ENCODE data around the gene SLC5A2.
A peak's percentile ranks its signal among the peaks of the same experiment; 100 is the strongest.

Gene SLC5A2

GRCh38 chr16:31504159-31504558 lies 21.2 kb downstream of the SLC5A2 start:
- Histone ChIP-seq H3K79me2 (ENCODE audit: low read length) (peaks cover 25% of the 10 kb centered on the region), H3K9me3 (replicated peaks; ENCODE audit: insufficient read depth, low read length) (no peaks in the 10 kb centered on the region), H3K9ac (ENCODE audit: low read length) (no peak overlapping the region), H3K4me1 (ENCODE audit: low read length) (peaks cover 12% of the 10 kb centered on the region), H3K4me2 (ENCODE audit: low read depth, low read length) (no peak overlapping the region), H4K20me1 (ENCODE audit: insufficient read depth, low read length) (no peaks in the 10 kb centered on the region), H3K36me3 (replicated peaks; ENCODE audit: insufficient read depth, low read length) (no peaks in the 10 kb centered on the region), H3K27me3 (replicated peaks; ENCODE audit: insufficient read depth, low read length) (no peaks in the 10 kb centered on the region), H3F3A (ENCODE audit: insufficient read depth, low read length) (no peaks in the 10 kb centered on the region), H3K27ac (ENCODE audit: low read length) (no peak overlapping the region), H3K9me2 (replicated peaks; ENCODE audit: insufficient read depth, low read length) (no peaks in the 10 kb centered on the region), H2AFZ (ENCODE audit: low read length) (no peak overlapping the region), H3K4me3 (ENCODE audit: low read length) (no peak overlapping the region)
- no peak for TF ChIP-seq CTCF (IDR thresholded peaks at IDR 0.05; ENCODE audit: low read length)
- no peak for TF ChIP-seq EZH2 (optimal IDR thresholded peaks at IDR 0.05; ENCODE audit: low read depth, low read length)
- TF ChIP-seq EZH2phosphoT487 (IDR thresholded peaks at IDR 0.05; ENCODE audit: low read length): no peak
- DNase-seq: no peak

GRCh38 chr16:31505483-31505882 lies 22.6 kb downstream of the SLC5A2 start:
- H3K4me1 ChIP-seq (ENCODE audit: low read length): peaks cover 12% of the 10 kb centered on the region
- H3K9me2 ChIP-seq (replicated peaks; ENCODE audit: insufficient read depth, low read length): no peaks in the 10 kb centered on the region
- H3K4me3 ChIP-seq (ENCODE audit: low read length): no peak overlapping the region
- H3K27me3 ChIP-seq (replicated peaks; ENCODE audit: insufficient read depth, low read length): no peaks in the 10 kb centered on the region
- H3F3A ChIP-seq (ENCODE audit: insufficient read depth, low read length): no peaks in the 10 kb centered on the region
- no peak for DNase-seq
- H4K20me1 ChIP-seq (ENCODE audit: insufficient read depth, low read length): no peaks in the 10 kb centered on the region
- no peak overlapping the region for H3K4me2 ChIP-seq (ENCODE audit: low read depth, low read length)
- no peak overlapping the region for H2AFZ ChIP-seq (ENCODE audit: low read length)
- peaks cover 25% of the 10 kb centered on the region for H3K79me2 ChIP-seq (ENCODE audit: low read length)
- H3K9me3 ChIP-seq (replicated peaks; ENCODE audit: insufficient read depth, low read length): no peaks in the 10 kb centered on the region
- H3K27ac ChIP-seq (ENCODE audit: low read length): no peak overlapping the region
- H3K9ac ChIP-seq (ENCODE audit: low read length): no peak overlapping the region
- no peak for TF ChIP-seq EZH2phosphoT487 (IDR thresholded peaks at IDR 0.05; ENCODE audit: low read length)
- TF ChIP-seq EZH2 (optimal IDR thresholded peaks at IDR 0.05; ENCODE audit: low read depth, low read length): no peak
- no peak for TF ChIP-seq CTCF (IDR thresholded peaks at IDR 0.05; ENCODE audit: low read length)
- H3K36me3 ChIP-seq (replicated peaks; ENCODE audit: insufficient read depth, low read length): no peaks in the 10 kb centered on the region

- Histone ChIP-seq H3K27ac (ENCODE audit: low read length) (no peak overlapping the region; the same call in 1 of the 2 replicates), H3K36me3 (replicated peaks; ENCODE audit: insufficient read depth, low read length) (no peaks in the 10 kb centered on the region), H4K20me1 (ENCODE audit: insufficient read depth, low read length) (no peaks in the 10 kb centered on the region), H2AFZ (ENCODE audit: low read length) (peak overlapping the region; percentile 93), H3K4me2 (ENCODE audit: low read depth, low read length) (peak overlapping the region; percentile 93), H3K9ac (ENCODE audit: low read length) (peak overlapping the region; percentile 98), H3K79me2 (ENCODE audit: low read length) (peaks cover 25% of the 10 kb centered on the region), H3F3A (ENCODE audit: insufficient read depth, low read length) (no peaks in the 10 kb centered on the region), H3K9me2 (replicated peaks; ENCODE audit: insufficient read depth, low read length) (no peaks in the 10 kb centered on the region), H3K9me3 (replicated peaks; ENCODE audit: insufficient read depth, low read length) (no peaks in the 10 kb centered on the region), H3K4me3 (ENCODE audit: low read length) (peak overlapping the region; percentile 100), H3K4me1 (ENCODE audit: low read length) (peaks cover 12% of the 10 kb centered on the region), H3K27me3 (replicated peaks; ENCODE audit: insufficient read depth, low read length) (no peaks in the 10 kb centered on the region)
- peak; percentile 10 for DNase-seq
- no peak for TF ChIP-seq EZH2 (optimal IDR thresholded peaks at IDR 0.05; ENCODE audit: low read depth, low read length)
- TF ChIP-seq EZH2phosphoT487 (IDR thresholded peaks at IDR 0.05; ENCODE audit: low read length): no peak
- TF ChIP-seq CTCF (IDR thresholded peaks at IDR 0.05; ENCODE audit: low read length): no peak
Observed at GRCh38 chr16:31507617-31507928, 24.6 kb downstream of the SLC5A2 start.
